ENCODE data around the gene GPR83. TPM values are rescaled to one million over a fixed set of nuclear protein-coding genes. Genes with fewer than 3 reads are reported as not detected.
"Not testable (repeated sequence)": the region's sequence is repeated elsewhere in the genome, so short reads cannot be mapped to it uniquely, and the experiment has no call there.

Gene GPR83
- total RNA-seq, 1 donor from 2014 or later, result not detected

DNA sequence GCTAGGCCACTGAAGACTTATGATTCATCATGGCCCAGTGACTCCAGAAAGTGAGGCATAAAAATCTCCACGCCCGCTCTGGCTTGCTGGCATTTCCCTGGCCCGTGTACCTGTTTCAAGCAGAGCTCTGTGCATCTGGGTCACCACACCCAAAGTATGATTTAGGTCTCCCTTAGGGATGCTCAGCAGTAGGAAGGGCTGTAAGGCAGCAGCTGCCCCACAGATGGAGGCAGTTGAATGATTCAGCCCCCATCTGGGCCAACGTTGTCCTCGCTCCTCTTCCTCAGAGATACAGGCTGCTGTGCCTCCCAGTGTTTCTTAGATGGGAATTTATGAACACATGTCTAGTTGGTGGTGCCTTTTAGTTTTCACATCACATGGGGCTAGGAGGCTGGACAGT lies 21.6 kb downstream of the GPR83 start:
- Histone ChIP-seq H3K4me1 (no peaks in the 10 kb centered on the region), H2AFZ (replicated peaks) (no peak overlapping the region), H3K27me3 (no peaks in the 10 kb centered on the region), H3K9ac (no peak overlapping the region), H3K27ac (no peak overlapping the region), H4K20me1 (ENCODE audit: low read depth) (no peaks in the 10 kb centered on the region), H3K4me3 (no peak overlapping the region), H3K9me3 (ENCODE audit: low read depth) (no peaks in the 10 kb centered on the region), H3F3A (ENCODE audit: low read depth) (no peaks in the 10 kb centered on the region), H3K4me2 (no peak overlapping the region), H3K79me2 (ENCODE audit: low read depth) (no peaks in the 10 kb centered on the region), H3K36me3 (no peaks in the 10 kb centered on the region)
- no peaks in the 10 kb centered on the region for H3K4me1 Mint-ChIP-seq
- H3K36me3 Mint-ChIP-seq, result no peaks in the 10 kb centered on the region
- no peak for DNase-seq (ENCODE audit: low spot score)
- no peak overlapping the region for H3K4me3 Mint-ChIP-seq
- H3K27ac Mint-ChIP-seq, result no peak overlapping the region
- peaks cover 3% of the 10 kb centered on the region for H3K9me3 Mint-ChIP-seq
- H3K27me3 Mint-ChIP-seq (ENCODE audit: insufficient read depth, low read depth), result peaks cover 7% of the 10 kb centered on the region
- no peak for TF ChIP-seq EZH2phosphoT487 (IDR thresholded peaks at IDR 0.05)
- TF ChIP-seq, protein P1, sequence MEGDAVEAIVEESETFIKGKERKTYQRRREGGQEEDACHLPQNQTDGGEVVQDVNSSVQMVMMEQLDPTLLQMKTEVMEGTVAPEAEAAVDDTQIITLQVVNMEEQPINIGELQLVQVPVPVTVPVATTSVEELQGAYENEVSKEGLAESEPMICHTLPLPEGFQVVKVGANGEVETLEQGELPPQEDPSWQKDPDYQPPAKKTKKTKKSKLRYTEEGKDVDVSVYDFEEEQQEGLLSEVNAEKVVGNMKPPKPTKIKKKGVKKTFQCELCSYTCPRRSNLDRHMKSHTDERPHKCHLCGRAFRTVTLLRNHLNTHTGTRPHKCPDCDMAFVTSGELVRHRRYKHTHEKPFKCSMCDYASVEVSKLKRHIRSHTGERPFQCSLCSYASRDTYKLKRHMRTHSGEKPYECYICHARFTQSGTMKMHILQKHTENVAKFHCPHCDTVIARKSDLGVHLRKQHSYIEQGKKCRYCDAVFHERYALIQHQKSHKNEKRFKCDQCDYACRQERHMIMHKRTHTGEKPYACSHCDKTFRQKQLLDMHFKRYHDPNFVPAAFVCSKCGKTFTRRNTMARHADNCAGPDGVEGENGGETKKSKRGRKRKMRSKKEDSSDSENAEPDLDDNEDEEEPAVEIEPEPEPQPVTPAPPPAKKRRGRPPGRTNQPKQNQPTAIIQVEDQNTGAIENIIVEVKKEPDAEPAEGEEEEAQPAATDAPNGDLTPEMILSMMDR (IDR thresholded peaks at IDR 0.05), result no peak
- no peak for TF ChIP-seq EZH2 (IDR thresholded peaks at IDR 0.05)

DNA sequence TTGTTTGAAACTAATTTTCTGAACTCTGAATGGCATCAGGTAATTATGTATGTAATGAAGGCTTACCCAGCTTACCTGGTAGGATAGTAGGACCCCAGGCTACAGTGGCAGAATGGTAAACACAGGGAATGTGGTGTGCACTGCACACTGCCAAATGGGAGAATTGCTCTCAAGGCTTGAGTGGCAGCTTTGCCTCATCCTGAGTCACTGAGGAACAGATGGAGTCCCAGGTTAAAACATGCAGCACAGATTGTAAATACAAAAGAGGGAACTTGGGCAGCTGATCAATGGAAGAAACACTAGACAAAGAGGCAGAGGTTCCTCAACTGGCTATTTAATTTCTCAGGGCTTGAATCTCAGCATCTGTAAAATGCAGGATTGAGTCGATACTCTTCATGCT lies 24.4 kb downstream of the GPR83 start:
- Histone ChIP-seq H3K9me3 (ENCODE audit: low read depth) (no peaks in the 10 kb centered on the region), H3F3A (ENCODE audit: low read depth) (no peaks in the 10 kb centered on the region), H3K4me3 (no peak overlapping the region), H4K20me1 (ENCODE audit: low read depth) (no peaks in the 10 kb centered on the region), H2AFZ (replicated peaks) (no peak overlapping the region), H3K36me3 (no peaks in the 10 kb centered on the region), H3K9ac (no peak overlapping the region), H3K4me2 (no peak overlapping the region), H3K27me3 (no peaks in the 10 kb centered on the region), H3K79me2 (ENCODE audit: low read depth) (no peaks in the 10 kb centered on the region), H3K27ac (no peak overlapping the region), H3K4me1 (no peaks in the 10 kb centered on the region)
- no peak overlapping the region for H3K27ac Mint-ChIP-seq
- peaks cover 3% of the 10 kb centered on the region for H3K27me3 Mint-ChIP-seq (ENCODE audit: insufficient read depth, low read depth)
- no peak for DNase-seq (ENCODE audit: low spot score)
- no peaks in the 10 kb centered on the region for H3K4me1 Mint-ChIP-seq
- TF ChIP-seq, protein P1 (IDR thresholded peaks at IDR 0.05), result no peak
- TF ChIP-seq EZH2 (IDR thresholded peaks at IDR 0.05), result no peak
- no peak overlapping the region for H3K4me3 Mint-ChIP-seq
- H3K36me3 Mint-ChIP-seq, result no peaks in the 10 kb centered on the region
- peaks cover 3% of the 10 kb centered on the region for H3K9me3 Mint-ChIP-seq

DNA sequence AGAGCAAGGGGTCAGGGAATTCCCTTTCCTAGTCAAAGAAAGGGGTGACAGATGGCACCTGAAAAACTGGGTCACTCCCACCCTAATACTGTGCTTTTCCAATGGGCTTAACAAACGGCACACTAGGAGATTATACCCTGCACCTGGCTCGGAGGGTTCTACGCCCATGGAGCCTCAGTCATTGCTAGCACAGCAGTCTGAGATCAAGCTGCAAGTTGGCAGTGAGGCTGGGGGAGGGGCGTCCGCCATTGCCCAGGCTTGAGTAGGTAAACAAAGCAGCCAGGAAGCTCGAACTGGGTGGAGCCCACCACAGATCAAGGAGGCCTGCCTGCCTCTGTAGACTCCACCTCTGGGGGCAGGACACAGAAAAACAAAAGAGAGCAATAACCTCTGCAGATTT lies 30.6 kb downstream of the GPR83 start:
- not testable (repeated sequence) for H3K36me3 Mint-ChIP-seq, H3K9me3 Mint-ChIP-seq

DNA sequence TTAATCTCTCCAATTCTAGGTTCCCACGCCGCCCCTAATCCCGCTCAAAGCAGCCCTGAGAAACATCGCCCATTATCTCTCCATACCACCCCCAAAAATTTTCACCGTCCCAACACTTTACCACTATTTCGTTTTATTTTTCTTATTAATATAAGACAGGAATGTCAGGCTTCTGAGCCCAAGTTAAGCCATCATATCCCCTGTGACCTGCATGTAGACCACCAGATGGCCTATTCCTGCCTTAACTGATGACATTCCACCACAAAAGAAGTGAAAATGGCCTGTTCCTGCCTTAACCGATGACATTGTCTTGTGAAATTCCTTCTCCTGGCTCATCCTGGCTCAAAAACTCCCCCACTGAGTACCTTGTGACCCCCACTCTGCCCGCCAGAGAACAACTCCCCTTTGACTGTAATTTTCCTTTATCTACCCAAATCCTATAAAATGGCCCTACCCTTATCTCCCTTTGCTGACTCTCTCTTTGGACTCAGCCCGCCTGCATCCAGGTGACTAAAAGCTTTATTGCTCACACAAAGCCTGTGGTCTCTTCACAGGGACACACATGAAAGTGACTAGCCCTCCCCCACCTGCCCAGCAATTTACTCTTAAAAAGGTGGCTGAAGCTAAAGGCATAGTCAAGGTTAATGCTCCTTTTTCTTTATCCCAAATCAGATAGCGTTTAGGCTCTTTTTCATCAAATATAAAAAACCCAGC lies 50.2 kb downstream of the GPR83 start:
- not testable (repeated sequence) for H3K27me3 Mint-ChIP-seq (ENCODE audit: insufficient read depth, low read depth); H3K36me3 ChIP-seq; H4K20me1 ChIP-seq (ENCODE audit: low read depth); H3K4me3 Mint-ChIP-seq; H3K9ac ChIP-seq; H3K4me1 Mint-ChIP-seq; H3K27ac Mint-ChIP-seq; H2AFZ ChIP-seq (replicated peaks); H3K4me1 ChIP-seq; H3K27ac ChIP-seq; H3K9me3 ChIP-seq (ENCODE audit: low read depth); H3F3A ChIP-seq (ENCODE audit: low read depth); H3K79me2 ChIP-seq (ENCODE audit: low read depth); H3K27me3 ChIP-seq; H3K4me3 ChIP-seq; DNase-seq (ENCODE audit: low spot score); H3K36me3 Mint-ChIP-seq; H3K4me2 ChIP-seq
- H3K9me3 Mint-ChIP-seq, result peaks cover 10% of the 10 kb centered on the region

More for the DNA sequence above, 30.6 kb downstream of the GPR83 start:
- not testable (repeated sequence) for H3K79me2 ChIP-seq (ENCODE audit: low read depth); H3K27ac ChIP-seq; DNase-seq (ENCODE audit: low spot score); H4K20me1 ChIP-seq (ENCODE audit: low read depth); H3K27me3 Mint-ChIP-seq (ENCODE audit: insufficient read depth, low read depth); H3K27me3 ChIP-seq; H3K4me1 ChIP-seq; H2AFZ ChIP-seq (replicated peaks); H3K36me3 ChIP-seq; H3K9me3 ChIP-seq (ENCODE audit: low read depth); H3K27ac Mint-ChIP-seq; H3K9ac ChIP-seq; H3K4me2 ChIP-seq; H3F3A ChIP-seq (ENCODE audit: low read depth); H3K4me3 Mint-ChIP-seq; H3K4me3 ChIP-seq; H3K4me1 Mint-ChIP-seq

DNA sequence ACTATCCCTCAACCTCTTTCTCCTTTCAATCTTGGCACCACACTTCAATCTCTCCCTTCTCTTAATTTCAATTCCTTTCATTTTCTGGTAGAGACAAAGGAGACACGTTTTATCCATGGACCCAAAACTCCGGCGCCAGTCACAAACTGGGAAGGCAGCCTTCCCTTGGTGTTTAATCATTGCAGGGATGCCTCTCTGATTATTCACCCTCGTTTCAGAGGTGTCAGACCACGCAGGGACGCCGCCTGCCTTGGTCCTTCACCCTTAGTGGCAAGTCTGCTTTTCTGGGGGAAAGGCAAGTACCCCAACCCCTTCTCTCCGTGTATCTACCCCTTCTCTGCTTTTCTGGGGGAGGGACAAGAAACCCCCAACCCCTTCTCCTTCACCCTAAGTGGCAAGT lies 54.9 kb downstream of the GPR83 start:
- DNase-seq (ENCODE audit: low spot score); H3K4me1 Mint-ChIP-seq; H3K27me3 Mint-ChIP-seq (ENCODE audit: insufficient read depth, low read depth); H3K79me2 ChIP-seq (ENCODE audit: low read depth); H3K4me1 ChIP-seq; H3K27ac Mint-ChIP-seq; H3K4me3 Mint-ChIP-seq; H3K4me2 ChIP-seq; H3K9me3 ChIP-seq (ENCODE audit: low read depth); H3K27ac ChIP-seq; H2AFZ ChIP-seq (replicated peaks); H4K20me1 ChIP-seq (ENCODE audit: low read depth); H3K4me3 ChIP-seq; H3K36me3 ChIP-seq; H3K27me3 ChIP-seq; H3F3A ChIP-seq (ENCODE audit: low read depth); H3K36me3 Mint-ChIP-seq; H3K9ac ChIP-seq: not testable (repeated sequence)
- peaks cover 10% of the 10 kb centered on the region for H3K9me3 Mint-ChIP-seq

All from neural progenitor cell (in vitro differentiated cells).